Measurements from ENCODE around the gene AKAP6.

AKAP6 gene

DNA sequence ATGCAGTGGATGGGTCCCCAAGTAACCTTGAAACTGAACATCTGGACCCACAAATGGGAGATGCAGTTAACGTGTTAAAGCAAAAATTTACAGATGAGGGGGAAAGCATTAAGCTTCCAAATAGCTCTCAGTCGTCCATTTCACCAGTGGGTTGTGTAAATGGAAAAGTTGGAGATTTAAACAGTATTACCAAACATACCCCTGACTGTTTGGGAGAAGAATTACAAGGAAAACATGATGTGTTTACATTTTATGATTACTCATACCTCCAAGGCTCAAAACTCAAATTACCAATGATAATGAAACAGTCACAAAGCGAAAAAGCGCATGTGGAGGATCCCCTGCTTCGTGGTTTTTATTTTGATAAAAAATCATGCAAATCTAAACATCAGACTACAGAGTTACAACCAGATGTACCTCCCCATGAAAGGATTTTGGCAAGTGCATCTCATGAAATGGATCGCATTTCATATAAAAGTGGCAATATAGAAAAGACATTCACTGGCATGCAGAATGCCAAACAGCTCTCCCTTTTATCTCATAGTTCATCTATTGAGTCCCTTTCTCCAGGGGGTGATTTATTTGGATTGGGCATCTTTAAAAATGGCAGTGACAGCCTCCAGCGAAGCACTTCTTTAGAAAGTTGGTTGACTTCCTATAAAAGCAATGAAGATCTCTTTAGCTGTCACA is 493.0 kb downstream of the AKAP6 start:
- no peak for DNase-seq (ENCODE audit: low read depth in 2 of 2)

DNA sequence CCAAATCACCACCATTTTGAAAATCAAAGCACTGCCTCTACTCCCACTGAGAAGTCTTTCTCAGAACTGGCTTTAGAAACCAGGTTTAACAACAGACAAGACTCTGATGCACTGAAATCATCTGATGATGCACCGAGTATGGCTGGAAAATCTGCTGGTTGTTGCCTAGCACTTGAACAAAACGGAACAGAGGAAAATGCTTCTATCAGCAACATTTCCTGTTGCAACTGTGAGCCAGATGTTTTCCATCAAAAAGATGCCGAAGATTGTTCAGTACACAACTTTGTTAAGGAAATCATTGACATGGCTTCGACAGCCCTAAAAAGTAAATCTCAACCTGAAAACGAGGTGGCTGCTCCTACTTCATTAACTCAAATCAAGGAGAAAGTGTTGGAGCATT is 494.6 kb downstream of the AKAP6 start:
- DNase-seq (ENCODE audit: low read depth in 2 of 2), result no peak

DNA sequence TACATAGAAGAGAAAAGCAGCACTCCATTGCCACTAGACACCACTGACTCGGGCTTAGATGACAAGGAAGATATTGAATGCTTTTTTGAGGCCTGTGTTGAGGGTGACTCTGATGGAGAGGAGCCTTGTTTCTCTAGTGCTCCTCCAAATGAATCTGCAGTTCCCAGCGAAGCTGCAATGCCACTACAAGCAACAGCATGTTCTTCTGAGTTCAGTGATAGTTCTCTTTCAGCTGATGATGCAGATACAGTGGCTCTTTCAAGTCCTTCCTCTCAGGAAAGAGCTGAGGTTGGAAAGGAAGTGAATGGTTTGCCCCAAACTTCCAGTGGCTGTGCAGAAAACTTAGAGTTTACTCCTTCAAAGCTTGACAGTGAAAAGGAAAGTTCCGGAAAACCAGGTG is 495.1 kb downstream of the AKAP6 start:
- DNase-seq (ENCODE audit: low read depth in 2 of 2), result no peak

DNA sequence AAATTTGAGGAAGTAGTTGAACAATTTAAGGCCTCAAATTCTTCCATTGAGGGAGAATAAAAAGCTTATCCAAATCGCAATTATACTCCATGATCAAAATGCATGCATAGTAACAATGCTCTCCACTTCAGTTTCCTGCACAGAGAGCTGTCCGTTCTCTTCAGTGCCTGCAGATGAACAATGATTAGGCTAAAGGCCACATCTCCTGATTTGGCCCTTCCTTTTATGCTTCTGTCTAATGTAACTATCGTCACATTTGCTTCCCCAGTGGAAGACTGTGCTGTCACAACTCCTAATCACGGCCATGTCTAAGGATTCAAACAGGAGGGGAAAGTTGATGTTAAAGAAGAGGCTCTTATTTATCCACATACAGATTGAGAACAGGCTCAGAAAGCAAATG is 496.0 kb downstream of the AKAP6 start:
- DNase-seq (ENCODE audit: low read depth in 2 of 2), result no peak

DNA sequence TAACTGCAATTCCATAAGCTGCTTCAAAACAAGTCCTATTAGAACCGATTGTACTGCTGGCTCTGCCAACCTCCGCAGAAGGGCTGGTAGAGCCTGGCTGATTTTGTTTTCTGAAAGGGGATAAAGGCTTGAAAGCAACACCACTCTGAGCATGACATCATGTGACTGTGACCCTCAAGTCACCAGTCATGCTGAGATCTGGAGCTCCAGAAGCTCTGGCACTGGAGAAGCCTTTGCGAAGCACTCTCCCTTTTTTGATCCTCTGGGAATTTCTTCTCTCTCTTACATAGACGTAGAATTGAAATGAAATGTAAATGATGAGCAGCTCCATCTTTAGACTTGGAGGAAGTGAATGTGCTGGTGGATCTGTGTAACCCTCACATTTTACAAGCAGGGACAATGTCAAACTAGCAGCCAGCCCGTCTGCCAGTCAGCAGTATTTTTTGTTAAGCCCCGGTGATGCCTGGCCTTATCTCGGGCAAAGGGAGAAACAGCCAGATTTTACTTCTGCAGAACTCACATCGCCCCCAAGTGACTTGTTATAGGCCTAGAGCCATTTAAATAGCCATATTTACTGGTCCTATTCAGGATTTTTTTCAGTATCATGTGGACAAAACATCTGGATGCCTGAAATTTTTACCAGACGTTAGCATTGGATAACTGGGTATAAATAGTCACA is 497.4 kb downstream of the AKAP6 start:
- DNase-seq (ENCODE audit: low read depth in 2 of 2), result no peak

DNA sequence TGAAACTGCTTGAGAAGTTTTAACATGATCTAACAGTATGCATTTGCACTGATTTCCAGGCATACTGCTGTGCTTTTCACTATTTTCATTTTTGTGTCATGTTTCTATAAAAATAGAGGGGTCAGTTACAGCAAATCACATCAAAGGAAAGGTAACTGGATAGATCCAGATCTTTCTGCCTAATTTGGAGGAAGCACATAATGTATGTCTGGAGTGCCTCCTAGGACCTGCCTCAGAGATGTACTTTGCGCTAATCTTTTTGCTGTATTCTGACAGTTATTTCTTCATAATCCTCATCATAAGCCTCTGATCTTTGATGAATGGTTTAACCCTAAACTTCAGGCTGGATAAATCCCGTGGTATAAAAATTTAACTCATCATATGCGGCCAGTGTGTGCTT is 498.4 kb downstream of the AKAP6 start:
- no peak for DNase-seq (ENCODE audit: low read depth in 2 of 2)

DNA sequence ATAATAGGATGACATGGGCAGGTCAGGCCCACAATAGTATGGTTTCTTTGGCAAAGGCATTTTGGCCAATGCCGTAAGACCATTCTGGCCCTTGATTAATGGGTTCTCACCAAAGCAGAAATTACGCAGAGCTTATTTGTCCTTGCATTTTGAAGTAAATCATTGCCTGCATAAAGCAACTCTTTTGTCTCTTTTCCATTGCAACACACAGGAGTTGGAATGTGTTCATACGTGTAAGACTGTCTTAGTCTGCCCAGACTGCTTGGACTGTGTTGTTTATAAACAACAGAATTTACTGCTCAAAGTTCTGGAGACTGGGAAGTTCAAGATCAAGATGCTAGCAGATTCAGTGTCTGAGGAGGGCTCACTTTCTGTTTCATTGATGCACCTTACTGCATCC is 506.8 kb downstream of the AKAP6 start:
- no peak for DNase-seq (ENCODE audit: low read depth in 2 of 2)

DNA sequence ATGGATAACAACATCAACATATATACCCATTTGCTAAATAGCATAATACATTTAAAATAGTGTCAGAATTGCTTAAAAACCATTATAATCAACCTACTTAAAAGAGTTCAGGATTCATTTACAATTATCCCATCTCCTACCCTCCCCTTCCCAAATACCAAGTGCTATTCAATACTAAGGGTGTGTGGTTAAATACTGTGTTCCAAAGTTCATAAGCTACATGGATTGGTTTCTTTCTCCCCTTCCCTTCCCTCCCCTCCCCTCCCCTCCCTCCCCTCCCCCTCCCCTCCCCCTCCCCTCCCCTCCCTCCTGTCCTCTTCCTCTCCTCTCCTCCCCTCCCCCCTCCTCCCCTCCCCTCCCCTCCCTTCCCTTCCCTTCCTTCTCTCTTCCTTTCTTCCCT is 512.6 kb downstream of the AKAP6 start:
- DNase-seq (ENCODE audit: low read depth in 2 of 2), result no peak

DNA sequence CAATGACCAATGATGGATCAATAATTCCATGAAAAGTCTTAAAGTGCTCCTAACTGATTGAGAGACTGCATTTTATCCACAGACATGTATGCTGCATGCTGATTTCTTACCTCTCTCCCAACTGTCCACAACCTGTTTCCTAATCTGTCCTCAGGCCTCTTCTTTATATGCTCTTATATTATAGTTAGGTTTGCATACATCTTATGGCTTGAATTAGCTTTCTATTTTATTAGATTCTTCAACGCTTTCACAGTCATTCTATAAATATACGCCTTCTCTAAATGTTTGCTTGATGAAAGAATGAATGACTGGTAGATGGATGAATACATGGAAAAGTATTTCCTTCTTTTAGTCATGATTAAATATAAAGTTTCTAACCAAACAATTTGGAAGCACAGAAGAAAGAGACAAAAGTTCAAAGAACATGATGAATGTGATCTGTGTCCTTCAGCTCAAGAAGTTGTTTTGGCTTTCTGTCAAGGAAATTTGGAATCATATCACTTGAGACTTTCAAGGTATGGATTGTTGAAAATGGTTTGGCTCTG is 517.8 kb downstream of the AKAP6 start:
- DNase-seq (ENCODE audit: low read depth in 2 of 2), result no peak

DNA sequence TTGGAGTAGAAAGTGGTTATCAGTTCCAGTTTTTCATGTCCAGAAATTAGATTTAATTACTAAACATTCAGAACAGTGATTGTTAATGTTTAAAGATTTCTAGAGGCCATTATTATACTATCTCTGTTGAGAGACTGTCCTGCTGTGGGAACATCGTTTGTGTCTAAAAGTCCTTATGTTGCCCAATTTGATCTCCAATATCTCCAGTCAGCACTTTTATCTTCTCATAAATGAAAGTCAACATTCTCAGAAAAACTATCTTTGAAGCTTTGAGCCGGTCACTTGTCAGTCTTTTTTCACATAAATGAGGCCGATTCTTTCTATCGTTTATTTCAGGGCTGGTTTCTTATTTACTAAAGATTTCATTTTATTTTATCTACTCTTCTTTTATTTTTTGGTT is 518.8 kb downstream of the AKAP6 start:
- DNase-seq (ENCODE audit: low read depth in 2 of 2), result no peak

DNA sequence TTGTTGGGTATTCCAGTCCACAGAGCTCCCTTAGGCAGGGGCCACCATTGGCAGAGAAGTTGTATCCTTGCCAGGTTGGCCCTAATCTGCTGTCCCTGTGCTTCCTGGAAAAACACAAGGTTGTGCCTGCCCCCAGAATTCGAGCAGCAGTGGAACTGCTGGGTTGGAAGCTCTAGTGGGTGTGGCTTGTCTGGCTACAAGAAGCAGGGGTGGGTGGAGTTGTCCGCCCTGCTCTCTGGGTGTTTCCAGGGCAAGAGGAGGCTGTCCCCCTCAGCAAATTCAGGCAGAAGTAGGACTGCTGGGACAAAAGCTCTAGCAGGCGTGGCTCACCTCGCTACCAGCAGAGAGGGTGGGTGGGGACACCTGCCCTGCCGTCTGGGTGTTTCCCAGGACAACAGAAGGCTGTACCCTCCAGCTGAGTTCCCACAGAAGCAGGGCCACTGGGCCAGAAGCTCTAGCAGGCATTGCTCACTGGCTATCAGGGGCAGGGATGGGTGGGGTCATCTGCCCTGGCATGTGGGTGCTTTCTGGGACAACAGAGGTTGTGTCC is 536.8 kb downstream of the AKAP6 start:
- no peak for DNase-seq (ENCODE audit: low read depth in 2 of 2)

DNA sequence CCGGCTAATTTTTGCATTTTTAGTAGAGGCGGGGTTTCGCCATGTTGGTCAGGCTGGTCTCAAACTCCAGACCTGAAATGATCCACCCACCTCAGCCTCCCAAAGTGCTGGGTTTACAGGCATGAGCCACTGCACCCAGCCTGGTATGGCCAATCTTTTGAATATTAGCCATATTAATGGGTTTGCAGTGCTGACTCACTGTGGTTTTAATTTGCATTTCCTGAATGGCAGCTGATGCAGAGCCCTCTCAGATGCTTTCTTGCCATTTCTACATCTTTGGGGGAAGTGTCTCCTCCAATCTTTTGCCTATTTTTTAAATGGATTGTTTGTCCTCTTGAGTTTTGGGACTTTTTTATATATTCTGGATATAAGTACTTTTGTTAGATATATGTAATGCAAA is 554.1 kb downstream of the AKAP6 start:
- DNase-seq (ENCODE audit: low read depth in 2 of 2), result no peak

Measured in stimulated activated CD4-positive, alpha-beta T cell treated with anti-CD3 and anti-CD28 coated beads, Interleukin-1b, Interleukin-23, amount 100 ng/mL, for 1 hour (primary cell).